HepG2 (cell line): ENCODE measurements around the gene VASH2.

Experiments
- SIN3A ChIP-seq: IDR thresholded peaks from 2 replicates; pipeline ENCODE4 v1.6.1; 2011; ENCODE audit warnings: low read depth, mild to moderate bottlenecking, control low read depth, low read length, borderline replicate concordance
- TCF7 ChIP-seq: sonication (generic); IDR thresholded peaks from 2 replicates; pipeline ENCODE4 v1.6.1; 2016; ENCODE audit warnings: antibody characterized with exemption, low read depth

GRCh38 chr1:213003256-213003655, 52.9 kb downstream of the VASH2 start:
- no peak for TF ChIP-seq SIN3A
- TF ChIP-seq TCF7 = no peak
